CD4-positive, alpha-beta T cell treated with Interferon gamma for 1 hour (primary cell): ENCODE data around the gene CRTC1.

Experiments used
- DNase-seq: peaks from one replicate; pipeline ENCODE4 v3.0.0-alpha.2; 2020

The CRTC1 gene, protein sequence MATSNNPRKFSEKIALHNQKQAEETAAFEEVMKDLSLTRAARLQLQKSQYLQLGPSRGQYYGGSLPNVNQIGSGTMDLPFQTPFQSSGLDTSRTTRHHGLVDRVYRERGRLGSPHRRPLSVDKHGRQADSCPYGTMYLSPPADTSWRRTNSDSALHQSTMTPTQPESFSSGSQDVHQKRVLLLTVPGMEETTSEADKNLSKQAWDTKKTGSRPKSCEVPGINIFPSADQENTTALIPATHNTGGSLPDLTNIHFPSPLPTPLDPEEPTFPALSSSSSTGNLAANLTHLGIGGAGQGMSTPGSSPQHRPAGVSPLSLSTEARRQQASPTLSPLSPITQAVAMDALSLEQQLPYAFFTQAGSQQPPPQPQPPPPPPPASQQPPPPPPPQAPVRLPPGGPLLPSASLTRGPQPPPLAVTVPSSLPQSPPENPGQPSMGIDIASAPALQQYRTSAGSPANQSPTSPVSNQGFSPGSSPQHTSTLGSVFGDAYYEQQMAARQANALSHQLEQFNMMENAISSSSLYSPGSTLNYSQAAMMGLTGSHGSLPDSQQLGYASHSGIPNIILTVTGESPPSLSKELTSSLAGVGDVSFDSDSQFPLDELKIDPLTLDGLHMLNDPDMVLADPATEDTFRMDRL

DNA sequence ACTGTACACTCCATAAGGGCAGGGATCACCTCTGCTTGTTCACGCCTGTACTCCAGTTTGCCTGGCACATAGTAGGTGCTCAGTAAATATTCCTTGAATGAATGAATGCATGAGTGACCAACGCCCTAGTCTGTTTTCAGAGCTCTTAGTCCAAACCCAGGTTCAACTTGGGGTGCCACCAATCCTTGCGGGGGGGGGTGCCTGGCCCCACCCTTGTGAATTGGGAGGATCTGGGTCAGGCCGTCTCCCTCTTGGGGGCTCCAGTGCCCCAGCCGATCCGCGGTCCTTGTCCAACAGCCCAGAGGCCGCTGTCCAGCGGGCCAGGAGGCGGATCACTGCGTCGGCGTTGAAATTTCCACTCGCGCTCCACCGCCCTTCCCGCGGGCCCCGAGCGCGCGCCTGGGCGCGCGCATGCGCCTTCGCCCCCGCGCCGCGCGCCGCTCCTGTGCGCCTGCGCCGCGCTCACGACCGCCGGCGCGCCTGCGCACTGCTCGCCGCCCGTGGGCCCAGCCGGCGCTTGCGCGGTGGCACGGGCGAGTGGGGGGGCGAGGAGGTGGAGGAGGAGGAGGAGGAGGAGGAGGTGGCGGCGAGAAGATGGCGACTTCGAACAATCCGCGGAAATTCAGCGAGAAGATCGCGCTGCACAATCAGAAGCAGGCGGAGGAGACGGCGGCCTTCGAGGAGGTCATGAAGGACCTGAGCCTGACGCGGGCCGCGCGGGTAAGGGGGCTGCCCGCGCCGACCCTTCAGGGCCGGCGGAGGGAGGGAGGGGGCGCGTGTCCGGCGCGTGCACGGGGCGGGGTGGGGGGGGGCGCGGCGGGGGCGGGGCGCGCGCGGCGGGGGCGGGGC lies at the start of gene CRTC1:
Gene CRTC1 (plus strand): TSS at position 572 of the 849 bp plus-strand sequence. CDS start 23 bp downstream, at position 595.
- peak; percentile 93 for DNase-seq

DNA sequence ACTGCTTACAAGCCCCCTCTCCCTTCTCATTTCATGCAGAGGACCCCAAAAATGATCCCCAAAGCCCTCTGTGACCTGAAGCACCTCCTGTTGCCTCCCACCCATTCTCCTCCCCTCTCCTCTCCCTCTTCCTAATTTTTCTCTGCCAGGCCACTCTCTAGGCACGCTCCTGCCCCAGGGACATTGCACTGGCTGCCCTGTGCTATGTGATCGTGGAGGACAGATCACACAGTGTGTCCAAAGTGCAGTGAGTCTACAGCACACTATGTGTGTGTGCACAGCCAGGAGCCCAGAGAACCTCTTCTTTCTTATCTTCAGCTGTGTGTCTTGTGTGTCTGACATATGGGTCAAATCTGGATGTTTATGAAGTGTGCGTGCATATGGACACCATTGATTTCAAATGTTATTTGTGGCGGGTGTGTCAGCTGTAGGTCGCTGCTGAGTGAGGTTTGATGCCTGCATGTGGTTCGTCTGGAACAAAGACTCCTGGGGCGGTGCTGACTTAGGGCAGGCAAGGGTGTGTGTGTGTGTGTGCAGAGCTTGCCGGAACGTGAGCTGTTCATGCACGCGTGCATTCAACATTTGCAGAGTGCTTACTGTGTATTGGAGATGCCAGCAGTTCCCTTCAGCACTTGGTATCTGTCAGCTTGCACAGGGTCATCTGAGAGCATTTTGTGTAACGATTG lies 48.7 kb upstream of the CRTC1 start:
- no peak for DNase-seq

DNA sequence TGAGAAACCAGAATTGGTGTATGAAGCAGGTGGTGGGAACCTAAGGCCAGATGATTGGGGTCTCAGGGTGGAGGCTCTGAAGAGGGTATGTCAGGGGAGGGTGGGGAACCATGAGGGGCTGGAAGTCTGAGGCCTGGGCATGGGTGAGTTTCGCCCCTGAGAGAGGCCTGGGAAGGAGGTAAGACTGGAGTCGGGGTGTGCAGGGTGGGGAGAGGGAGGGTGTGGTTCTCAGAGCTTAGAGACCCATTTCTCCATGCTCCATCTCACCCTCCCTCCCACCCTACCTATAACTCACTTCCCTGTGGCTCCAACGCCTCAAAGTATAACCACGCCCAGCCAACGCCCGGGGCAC lies 47.7 kb upstream of the CRTC1 start:
- no peak for DNase-seq

DNA sequence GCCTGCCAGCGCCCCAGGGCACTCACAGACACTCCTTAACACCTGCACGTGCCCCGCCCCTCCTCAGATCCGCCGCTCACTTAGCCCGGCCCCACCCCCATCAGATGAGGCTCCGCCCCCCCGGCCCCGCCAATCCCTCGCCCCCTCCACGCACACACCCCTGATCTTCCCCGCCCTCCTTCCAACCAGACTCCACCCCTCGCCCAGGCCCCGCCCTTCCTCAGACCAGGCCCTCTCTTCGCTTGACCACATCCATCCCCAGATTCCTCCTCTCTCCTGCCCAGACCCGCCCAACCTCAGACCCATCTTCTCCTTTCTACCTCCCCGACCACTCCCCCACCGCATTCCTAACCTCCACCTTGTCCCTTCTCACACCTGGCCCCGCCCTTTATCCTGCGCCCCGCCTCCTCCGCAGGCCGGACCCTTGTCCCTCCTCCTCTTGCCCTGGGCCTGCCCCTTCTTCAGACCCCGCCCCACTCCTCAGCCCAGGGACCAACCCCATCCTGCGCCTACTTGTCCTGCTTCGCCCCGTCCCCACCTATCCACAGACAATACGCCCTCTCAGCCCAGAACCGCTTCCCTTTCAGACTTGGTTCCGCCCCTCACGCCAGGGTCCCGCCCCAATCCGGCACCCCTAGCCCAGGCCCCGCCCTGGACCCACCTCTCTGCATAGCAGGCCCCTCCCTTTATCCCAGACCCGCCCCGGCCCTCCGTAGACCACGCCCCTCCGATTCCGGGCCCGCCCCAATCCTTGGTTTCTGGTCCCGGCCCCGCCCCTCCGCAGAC lies 47.1 kb upstream of the CRTC1 start:
- peak; percentile 97 for DNase-seq

DNA sequence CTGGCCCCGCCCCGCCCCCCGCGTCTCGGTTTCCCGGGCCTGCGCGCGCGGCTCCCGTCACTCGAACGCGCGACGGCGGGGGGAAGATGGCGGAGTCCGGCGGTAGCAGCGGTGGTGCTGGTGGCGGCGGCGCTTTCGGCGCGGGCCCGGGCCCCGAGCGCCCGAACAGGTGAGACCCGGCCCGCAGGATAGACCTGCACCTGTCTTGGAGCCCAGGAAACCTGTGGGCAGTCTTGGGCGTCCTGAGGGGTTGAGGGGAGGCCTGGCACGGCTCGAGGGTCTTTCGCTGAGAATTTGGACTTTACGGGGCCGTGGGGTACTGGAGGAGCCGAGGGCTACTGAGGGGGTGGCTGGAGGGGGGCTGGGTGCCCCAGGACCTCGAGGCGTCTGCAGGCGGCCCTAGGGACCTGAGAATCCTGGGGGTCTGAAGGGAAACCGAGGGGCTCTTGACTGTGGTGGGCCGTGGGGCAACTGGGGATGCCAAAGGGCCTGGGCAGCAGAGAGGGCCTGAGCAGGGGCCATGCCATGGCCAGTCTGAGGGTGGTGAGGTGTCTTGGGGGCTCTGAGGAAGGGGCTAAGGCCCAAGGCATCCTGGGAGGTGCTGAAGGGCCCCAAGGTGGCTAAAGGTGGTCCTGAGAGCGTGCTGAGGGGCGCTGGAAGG lies 46.4 kb upstream of the CRTC1 start, which contains the start of gene KLHL26:
Gene KLHL26 (plus strand): TSS at position 60 of the 661 bp plus-strand sequence. CDS start 27 bp downstream, at position 87.
- no peak for DNase-seq

DNA sequence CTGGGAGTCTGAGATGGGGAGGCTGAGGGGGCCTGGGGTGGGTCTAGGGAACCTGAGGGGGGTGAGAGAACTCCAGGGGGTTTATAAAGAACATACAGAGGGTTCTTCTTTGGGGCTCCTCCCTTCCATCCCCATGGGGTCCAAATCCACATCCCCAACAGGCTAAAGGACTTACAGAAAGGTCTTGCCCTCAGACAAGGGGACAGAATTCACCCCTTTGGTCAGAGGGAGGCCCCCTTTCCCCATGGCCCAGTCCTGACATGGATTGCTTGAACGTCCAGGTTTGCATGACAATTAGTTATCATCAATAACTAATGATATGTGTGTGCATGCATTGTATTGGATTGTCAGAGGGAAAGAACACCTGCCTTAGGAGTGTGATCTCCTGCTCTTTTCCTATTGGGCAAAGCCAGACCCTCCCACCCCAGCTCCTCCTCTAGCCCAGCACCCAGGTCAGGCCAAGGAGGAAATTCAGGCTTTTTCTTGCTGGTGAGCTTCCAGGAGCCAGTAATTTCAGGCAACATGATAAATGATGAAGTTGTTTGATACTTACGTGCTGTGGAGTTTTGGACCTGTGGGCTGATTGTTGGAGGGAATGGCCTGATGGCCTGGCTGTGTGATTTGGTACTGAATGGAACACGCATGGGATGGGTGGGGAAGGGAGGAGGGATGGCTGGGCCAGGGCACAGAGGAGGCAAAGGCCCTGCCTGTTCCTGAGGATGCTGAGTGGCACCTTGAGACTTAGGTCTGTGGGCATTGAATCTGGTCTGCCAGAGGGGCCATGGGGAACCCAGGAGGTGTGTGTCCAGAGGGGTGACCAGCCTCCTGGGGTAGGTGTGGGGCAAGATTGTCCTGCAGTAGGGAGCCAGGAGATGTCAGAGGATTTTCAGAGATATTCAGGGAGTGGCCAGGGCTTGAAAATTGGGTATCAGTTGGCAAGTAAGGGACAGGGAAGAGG lies 45.5 kb upstream of the CRTC1 start:
- DNase-seq, result no peak

DNA sequence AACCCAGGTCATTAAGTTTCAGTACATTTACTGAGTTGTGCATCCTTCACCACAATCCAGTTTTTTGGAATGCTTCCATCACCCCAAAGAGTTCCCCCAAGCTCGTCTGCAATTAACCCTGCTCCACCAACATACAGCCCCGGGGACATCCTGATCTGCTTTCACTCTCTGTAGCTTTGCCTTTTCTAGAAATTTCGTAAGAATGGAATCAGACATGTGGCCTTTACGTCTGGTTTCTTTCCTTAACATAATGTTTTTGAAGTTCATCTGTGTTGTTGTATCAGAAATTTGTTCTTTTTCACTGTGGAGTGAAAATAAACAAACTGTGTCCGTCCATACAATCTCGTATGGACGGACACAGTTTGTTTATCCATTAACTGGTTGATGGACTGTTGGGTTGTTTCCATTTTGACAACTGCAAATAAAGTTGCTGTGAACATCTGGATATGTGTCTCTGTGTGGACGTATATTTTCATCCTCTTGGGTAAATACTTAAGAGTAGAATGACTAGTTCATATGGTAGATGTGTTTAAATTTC lies 43.7 kb upstream of the CRTC1 start:
- DNase-seq, result no peak

DNA sequence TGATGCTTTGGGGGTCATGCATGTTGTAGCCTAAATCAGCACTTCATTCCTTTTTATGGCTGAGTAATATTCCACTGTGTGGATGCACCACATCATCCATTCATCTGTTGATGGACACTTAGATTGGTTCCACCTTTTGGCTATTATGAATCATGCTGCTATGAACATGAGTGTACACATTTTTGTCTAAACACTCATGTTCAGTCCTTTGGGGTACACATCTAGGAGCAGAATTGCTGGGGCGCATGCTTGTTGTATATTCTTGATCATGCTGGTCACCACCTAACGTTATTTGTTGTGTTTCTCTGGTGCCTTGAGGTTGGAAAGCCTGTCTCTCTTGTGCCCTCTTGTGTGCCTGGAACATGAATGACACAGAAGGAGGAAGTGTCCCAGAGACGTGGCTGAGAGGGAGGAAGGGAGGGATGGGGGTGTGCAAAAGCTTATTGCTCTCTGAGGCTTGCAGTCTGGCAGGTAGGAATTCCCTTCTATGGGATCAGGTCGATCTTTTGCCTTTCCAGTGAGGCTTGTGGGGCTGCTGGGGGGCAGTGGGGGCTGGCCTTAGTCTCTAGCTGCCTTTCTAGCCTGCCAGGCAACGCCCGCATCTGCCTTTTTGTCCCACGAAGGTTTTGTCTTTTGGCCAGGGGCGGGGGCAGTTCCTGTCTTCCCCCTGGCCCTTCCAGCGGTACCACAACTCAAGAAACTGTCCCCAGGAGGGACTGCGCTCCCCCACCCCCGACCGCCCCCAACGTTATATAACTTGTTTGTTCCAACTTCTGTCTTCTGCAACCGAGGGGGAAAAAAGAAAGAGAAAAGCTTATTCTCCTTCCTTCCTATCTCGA lies 39.1 kb upstream of the CRTC1 start:
- peak; percentile 28 for DNase-seq

DNA sequence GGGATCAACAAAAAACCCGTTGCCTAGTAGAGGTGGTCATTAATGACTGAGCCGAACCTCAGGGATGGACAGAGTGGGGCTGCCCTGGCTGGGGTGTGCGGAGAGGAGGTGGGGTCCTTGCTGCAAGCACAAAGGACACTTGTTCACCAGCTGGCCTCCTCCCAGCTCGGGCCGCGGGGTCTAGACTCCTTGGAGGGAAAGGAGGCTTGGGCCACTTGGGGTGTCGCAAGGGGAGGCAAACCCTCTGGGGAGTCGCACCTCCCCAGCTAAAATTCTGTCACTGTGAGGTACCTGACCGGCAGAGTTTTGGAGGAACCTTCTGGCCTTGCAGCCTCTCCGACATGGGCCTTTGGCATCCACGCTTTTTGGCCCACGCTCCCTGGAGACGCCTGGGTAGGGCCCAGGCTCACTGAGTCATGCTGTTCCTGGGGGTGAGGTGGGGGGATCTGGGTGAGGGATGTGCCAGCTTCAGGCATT lies 38.4 kb upstream of the CRTC1 start:
- no peak for DNase-seq

DNA sequence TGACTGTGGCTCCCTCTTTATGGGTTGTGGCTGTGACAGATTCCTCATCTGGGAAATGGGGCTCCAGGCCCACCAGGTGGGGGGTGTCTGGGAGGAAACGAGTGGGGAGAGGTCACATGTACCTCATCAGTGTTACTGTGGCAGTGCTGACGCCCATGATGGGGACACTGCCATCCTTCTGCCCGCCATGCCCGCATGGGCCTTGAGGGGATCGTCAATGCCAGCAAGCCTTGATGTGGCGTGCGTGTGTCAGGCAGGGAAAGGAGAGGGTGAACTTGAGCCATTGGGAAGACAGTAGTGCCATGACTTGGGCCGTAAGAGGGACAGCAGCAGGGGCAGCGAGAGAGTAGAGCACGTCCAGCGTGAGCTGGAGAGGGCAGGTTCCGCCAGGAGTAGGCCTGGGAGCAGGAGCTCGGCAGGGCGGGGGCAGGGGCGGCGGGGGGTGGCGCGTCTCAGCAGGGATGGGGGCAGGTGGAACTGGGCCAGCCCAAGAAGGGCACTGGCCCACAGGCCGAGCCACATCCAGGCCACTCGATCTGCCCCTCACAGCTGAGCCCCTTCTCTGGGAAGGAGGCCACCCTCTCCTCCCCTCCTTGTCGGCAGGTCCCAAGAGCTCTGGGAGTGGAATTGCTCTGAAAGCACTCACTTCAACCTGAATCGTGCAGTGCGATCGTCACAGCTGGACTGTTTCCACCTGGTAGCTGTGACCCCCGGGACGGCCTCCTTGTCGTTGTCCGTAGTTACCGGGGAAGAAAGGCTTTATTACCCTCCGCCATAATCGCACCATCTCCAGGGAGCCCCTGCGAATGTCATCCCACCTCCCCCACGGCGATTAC lies 36.7 kb upstream of the CRTC1 start:
- no peak for DNase-seq

DNA sequence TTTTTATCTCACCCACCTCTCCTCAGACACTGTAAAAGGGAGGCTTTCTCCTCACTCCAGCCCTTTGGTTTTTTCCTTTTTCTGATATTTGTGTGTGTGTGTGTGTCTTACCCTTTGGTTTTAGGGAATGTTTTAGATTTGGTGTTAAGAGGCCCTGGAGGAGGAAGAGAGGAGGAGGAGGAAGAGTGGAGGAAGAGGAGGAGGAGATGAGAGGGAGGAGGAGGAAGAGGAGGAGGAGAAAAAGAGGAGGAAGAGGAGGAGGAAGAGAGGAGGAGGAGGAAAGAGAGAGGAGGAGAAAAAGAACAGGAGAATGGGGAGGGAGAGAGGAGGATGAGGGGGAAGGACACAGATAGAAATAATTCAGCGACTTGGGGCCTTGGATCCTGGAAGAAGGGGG lies 36.1 kb upstream of the CRTC1 start:
- DNase-seq, result no peak

DNA sequence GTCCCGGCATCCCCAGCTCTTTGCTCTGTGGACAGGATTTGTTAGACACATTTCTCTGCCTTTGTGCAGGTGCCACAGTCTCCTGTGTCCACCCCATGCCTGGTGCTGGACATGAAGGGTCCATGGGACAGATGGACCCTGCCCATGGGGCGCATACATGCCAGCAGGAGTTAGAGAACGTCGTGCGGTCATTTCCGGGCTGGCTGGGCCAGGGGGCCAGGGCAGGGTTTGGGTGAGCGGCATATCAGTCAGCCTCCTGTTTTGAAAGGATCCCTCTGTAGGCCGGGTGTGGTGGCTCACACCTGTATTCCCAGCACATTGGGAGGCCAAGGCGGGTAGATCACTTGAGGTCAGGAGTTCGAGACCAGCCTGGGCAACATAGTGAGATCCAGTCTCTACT lies 35.7 kb upstream of the CRTC1 start:
- no peak for DNase-seq

DNA sequence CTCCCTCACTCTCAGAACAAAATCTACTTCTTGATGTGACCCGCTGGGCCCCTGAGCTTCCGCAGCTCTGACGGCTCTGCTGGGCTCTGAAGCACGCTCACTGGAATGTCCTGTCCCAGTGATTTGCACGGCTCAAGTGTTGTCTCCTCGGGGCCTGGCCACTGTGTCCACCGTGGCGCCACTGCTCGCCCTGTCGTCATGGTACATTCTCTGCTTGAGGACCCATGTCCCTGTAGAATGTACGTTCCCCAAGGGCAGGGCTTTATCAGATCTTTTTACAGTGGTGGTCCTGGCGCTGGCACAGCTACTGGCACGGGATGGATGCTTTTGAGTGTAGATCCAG lies 34.5 kb upstream of the CRTC1 start:
- no peak for DNase-seq

DNA sequence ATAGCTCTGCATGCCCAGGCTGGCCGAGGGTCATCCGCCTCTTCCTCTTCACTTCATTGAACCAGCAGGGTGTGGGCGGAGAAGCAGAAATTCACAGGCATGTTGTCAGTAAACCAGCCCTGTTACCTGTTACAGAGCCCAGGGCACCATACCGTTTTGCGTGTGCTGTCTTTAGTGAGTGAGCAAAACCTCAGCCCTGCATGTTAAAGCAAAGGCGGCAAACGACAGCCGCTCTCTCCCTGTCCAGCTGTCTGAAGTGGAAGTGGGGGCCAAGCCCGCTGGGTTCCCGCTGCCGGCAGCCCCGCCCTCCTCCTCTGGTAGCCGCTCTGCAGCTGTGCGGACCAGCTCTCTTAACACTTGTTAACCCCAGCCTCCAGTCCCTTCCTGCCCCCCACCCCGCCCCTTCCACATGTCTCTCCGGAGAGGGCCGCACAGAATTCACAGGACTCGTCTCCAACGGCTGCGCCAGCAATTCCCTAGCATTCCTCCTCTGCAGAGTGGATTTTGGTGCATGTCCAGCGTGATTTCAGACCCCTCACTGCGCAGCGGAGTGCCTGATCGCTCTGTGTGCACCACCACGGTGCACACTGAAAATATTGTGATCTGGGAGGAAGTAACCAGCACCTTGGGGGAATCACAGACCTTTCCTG lies 34.0 kb upstream of the CRTC1 start:
- no peak for DNase-seq

DNA sequence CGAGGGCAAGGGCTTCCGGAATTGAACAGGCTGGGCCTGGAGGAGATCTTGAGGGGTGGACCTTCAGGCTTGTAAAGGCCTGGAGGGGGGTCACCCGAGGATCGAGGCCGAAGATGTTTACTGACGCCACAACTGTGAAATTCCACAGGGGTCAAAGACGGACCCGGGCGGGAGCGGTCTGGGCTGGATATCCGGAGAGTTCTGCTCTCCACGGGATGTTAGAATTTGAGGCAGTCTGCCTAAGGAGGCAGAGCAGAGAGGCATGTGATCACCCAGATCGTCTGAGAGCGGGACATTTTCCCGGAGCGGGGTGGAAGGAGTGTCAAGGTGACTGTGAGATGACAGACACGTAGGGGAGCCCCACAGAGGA lies 33.5 kb upstream of the CRTC1 start:
- DNase-seq, result no peak

DNA sequence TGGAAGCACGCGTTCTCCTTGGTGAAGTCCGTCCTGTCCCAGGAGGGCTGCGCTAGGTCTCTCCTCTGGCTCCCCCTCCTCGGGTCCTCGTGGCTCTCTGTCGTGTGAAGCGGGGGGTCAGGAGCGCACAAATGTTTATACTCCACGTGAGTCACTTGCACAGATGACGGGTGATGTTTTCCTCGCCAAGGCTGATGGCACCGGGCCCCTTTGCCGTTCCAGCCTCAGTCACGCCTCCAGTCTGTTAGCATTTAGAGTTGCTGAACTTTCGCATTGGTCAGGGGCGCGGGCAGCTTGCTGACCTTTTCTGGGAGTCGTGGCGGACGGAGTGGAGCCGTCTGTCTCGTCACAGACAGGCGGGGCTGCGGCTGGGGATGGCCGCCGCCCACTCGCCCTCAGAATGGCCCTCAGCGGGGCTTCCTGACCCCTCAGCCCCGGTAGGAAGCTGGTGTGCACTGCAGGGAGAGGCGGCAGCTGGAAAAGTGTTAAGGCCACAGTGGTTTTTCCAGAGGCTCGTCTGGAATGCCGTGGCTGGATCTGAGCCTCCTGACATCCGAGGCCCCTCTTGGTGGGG lies 32.9 kb upstream of the CRTC1 start:
- DNase-seq, result no peak

DNA sequence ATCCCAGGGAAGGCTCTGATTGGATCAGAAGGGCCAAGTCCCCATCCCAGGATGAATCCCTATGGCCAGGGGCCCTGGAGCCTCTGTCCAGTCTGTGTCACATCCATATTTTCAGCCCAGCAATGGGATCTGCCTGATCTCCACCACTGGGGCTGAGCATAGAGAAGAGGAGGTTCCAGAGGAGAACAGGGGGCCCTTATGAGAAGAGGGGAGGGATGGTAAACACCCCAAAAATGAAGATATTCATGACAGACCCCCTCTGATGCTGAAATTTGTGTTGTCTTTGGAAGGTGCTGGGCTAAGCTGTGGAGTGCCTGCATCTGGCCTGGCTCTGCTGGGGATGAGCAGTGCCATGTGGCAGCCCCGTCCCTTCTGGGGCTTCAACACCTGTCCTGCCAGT lies 32.2 kb upstream of the CRTC1 start:
- DNase-seq, result no peak
